GM19324 (cell line): ENCODE data around the gene NACA.
"Not testable (repeated sequence)": the region's sequence is repeated elsewhere in the genome, so short reads cannot be mapped to it uniquely, and the experiment has no call there.

Source experiments
- ATAC-seq: cut with Tn5 transposase; IDR thresholded peaks from one replicate; pipeline ENCODE4 v1.9.1; 2021; ENCODE audit warnings: mild to moderate bottlenecking, moderate library complexity; ENCODE audit not compliant: unreplicated experiment, low FRiP score

NACA gene

GRCh38 chr12:56724972-56725722 is at the start of gene NACA:
NACA (minus strand) TSS chr12:56725299; CDS start chr12:56724521, 778 bp downstream.
- ATAC-seq: peak; percentile 93

GRCh38 chr12:56773113-56773512 is 48.0 kb upstream of the NACA start:
- ATAC-seq: no peak

- no peak for ATAC-seq
Measured at GRCh38 chr12:56772625-56773024, 47.5 kb upstream of the NACA start.

GRCh38 chr12:56769868-56770267 is 44.8 kb upstream of the NACA start:
- no peak for ATAC-seq

GRCh38 chr12:56768424-56768823 is 43.3 kb upstream of the NACA start:
- ATAC-seq: no peak

- peak; percentile 95 for ATAC-seq
Measured at GRCh38 chr12:56766535-56766934, 41.4 kb upstream of the NACA start.

- ATAC-seq: no peak
Measured at GRCh38 chr12:56763753-56764657, 38.9 kb upstream of the NACA start.

GRCh38 chr12:56761812-56762211 is 36.7 kb upstream of the NACA start:
- no peak for ATAC-seq

- ATAC-seq: no peak
Measured at GRCh38 chr12:56760460-56760859, 35.4 kb upstream of the NACA start.

- ATAC-seq: no peak
Measured at GRCh38 chr12:56759263-56759908, 34.3 kb upstream of the NACA start.

- no peak for ATAC-seq
Measured at GRCh38 chr12:56758728-56759262, 33.7 kb upstream of the NACA start.

- ATAC-seq: not testable (repeated sequence)
Measured at GRCh38 chr12:56757971-56758370, 32.9 kb upstream of the NACA start.

- ATAC-seq: no peak
Measured at GRCh38 chr12:56753566-56753965, 28.5 kb upstream of the NACA start.

- ATAC-seq: peak; percentile 72
Measured at GRCh38 chr12:56751712-56752598, 26.9 kb upstream of the NACA start, which contains the start of gene PRIM1. PRIM1 (minus strand) TSS chr12:56752323; CDS start chr12:56752298, 25 bp downstream.

GRCh38 chr12:56750596-56750995 is 25.5 kb upstream of the NACA start:
- ATAC-seq: not testable (repeated sequence)

GRCh38 chr12:56749853-56750252 is 24.8 kb upstream of the NACA start:
- ATAC-seq: no peak

- no peak for ATAC-seq
Measured at GRCh38 chr12:56749359-56749758, 24.3 kb upstream of the NACA start.

- no peak for ATAC-seq
Measured at GRCh38 chr12:56728139-56728861, 3.2 kb upstream of the NACA start.

GRCh38 chr12:56726196-56726675 is 1.1 kb upstream of the NACA start:
- ATAC-seq: not testable (repeated sequence)
